K562 (cell line): Measurements from ENCODE around the gene PCED1B. TPM values are rescaled to one million over a fixed set of nuclear protein-coding genes. Genes with fewer than 3 reads are reported as not detected.

Experiments used
- ATAC-seq: fragments of 200-7000 bp; cut with Tn5 transposase; 3 replicates; pipeline ENCODE4 v1.9.1; 2020; ENCODE audit warnings: moderate library complexity
- BruUV-seq: library from RNA; stranded (reverse); fragments of 400-500 nt; replicated peaks from 2 replicates; lab custom pipeline; 2021; lab: Mats Ljungman, UMichigan
- CTCF ChIA-PET: fragments of 300-600 bp; formaldehyde crosslinking; extraction: SDS; loops from one replicate; lab custom pipeline; 2021; ENCODE audit warnings: low intra/inter-chr PET ratio; lab: Yijun Ruan, JAX
- POLR2A ChIA-PET: fragments of 300-600, 350-650 bp; sonication (Branson Sonifier 250); formaldehyde crosslinking; extraction: SDS; loops from one replicate; lab custom pipeline; 2021; ENCODE audit warnings: antibody characterized with exemption, inconsistent platforms; lab: Yijun Ruan, JAX
- DNase-seq, 4 experiments: peaks; one replicate each; pipeline versions ENCODE4 v3.0.0 to v3.0.0-alpha.2; 2011 to 2018; ENCODE audit warnings: low spot score in 3 of 4, mixed read lengths in 3 of 4; ENCODE audit errors: extremely low read depth in 1 of 4
- FAIRE-seq: peaks from 2 replicates; lab custom pipeline; 2011; peaks lifted over from hg19 to GRCh38; lab: Jason Lieb, UNC
- H2AFZ ChIP-seq: 2 replicates; pipeline ENCODE4 v1.6.0; 2011; ENCODE audit warnings: low read depth, low read length, control low read depth, inconsistent platforms
- H3K27ac ChIP-seq: fragments of 200-600 bp; 3 replicates; pipeline ENCODE4 v1.8.0; 2011; ENCODE audit warnings: low read depth, mild to moderate bottlenecking, control low read depth, inconsistent platforms, low read length, moderate library complexity, mixed read lengths; ENCODE audit errors: extremely low read depth
- H3K27me3 ChIP-seq, 2 experiments: fragments of 300-600 bp in 1 of 2; 2 replicates in 1 of 2; 3 replicates in 1 of 2; pipeline versions ENCODE4 v1.6.0 to v1.8.0; 2011; ENCODE audit warnings: inconsistent platforms in 2 of 2, low read length in 2 of 2, mild to moderate bottlenecking in 1 of 2, mixed read lengths in 1 of 2, moderate library complexity in 1 of 2; ENCODE audit not compliant: control insufficient read depth in 2 of 2, insufficient read depth in 2 of 2
- H3K36me3 ChIP-seq: fragments of 300-600 bp; 3 replicates; pipeline ENCODE4 v1.8.0; 2011; ENCODE audit warnings: mild to moderate bottlenecking, low read length, inconsistent platforms; ENCODE audit not compliant: control insufficient read depth, insufficient read depth
- H3K4me1 ChIP-seq, 2 experiments: fragments of 200-600 bp in 1 of 2; replicated peaks in 1 of 2; 2 replicates in 1 of 2; 3 replicates in 1 of 2; pipeline versions ENCODE4 v1.5.1 to v1.8.0; 2011; ENCODE audit warnings: inconsistent platforms in 2 of 2, low read length in 2 of 2, mild to moderate bottlenecking in 1 of 2, mixed read lengths in 1 of 2, moderate library complexity in 1 of 2; ENCODE audit not compliant: control insufficient read depth in 2 of 2, insufficient read depth in 2 of 2
- H3K4me2 ChIP-seq: 2 replicates; pipeline ENCODE4 v1.6.1; 2011; ENCODE audit warnings: low read length, control low read depth, inconsistent platforms, mixed read lengths; ENCODE audit not compliant: insufficient read depth
- H3K4me3 ChIP-seq: fragments of 200-600 bp; sonication (generic), shearing (Covaris generic); 2 replicates; pipeline ENCODE4 v1.5.1; 2016; ENCODE audit warnings: control low read depth, inconsistent platforms
- H3K79me2 ChIP-seq: fragments of 200-600 bp; 3 replicates; pipeline ENCODE4 v1.8.0; 2011; ENCODE audit warnings: low read length, inconsistent platforms; ENCODE audit not compliant: control insufficient read depth, insufficient read depth
- H3K9ac ChIP-seq, 2 experiments: 2 replicates each; pipeline versions ENCODE4 v1.6.0 to v1.6.1; 2011; ENCODE audit warnings: low read depth in 2 of 2, low read length in 2 of 2, control low read depth in 1 of 2, inconsistent platforms in 1 of 2, mild to moderate bottlenecking in 1 of 2, mixed read lengths in 1 of 2; ENCODE audit not compliant: insufficient read depth in 1 of 2
- H3K9me1 ChIP-seq: one replicate; pipeline ENCODE4 v1.6.0; 2011; ENCODE audit warnings: inconsistent platforms, mild to moderate bottlenecking, low read length, moderate library complexity; ENCODE audit not compliant: control insufficient read depth, insufficient read depth
- H3K9me3 ChIP-seq: replicated peaks from 2 replicates; pipeline ENCODE4 v1.5.1; 2011; ENCODE audit warnings: low read depth, low read length, inconsistent platforms; ENCODE audit not compliant: control insufficient read depth, insufficient read depth
- H4K20me1 ChIP-seq: replicated peaks from 2 replicates; pipeline ENCODE4 v1.6.1; 2011; ENCODE audit warnings: low read length, inconsistent platforms, mixed read lengths; ENCODE audit not compliant: control insufficient read depth, insufficient read depth
- ARID4B ChIP-seq: sonication (generic); formaldehyde crosslinking; IDR thresholded peaks from 2 replicates; pipeline ENCODE4 v1.8.0; 2022; ENCODE audit warnings: mild to moderate bottlenecking, missing genetic modification reagents
- CBFA2T3 ChIP-seq: fragments of 450-650 bp; IDR thresholded peaks from 2 replicates; pipeline ENCODE4 v1.6.1; 2017
- CEBPB ChIP-seq: fragments of 450-650 bp; IDR thresholded peaks from 2 replicates; pipeline ENCODE4 v1.6.1; 2016; ENCODE audit warnings: missing genetic modification characterization, missing compliant biosample characterization
- CTBP1 ChIP-seq: fragments of 450-650 bp; IDR thresholded peaks from 2 replicates; pipeline ENCODE4 v1.6.1; 2016; ENCODE audit warnings: borderline replicate concordance
- L3MBTL2 ChIP-seq: fragments of 450-650 bp; IDR thresholded peaks from 2 replicates; pipeline ENCODE4 v1.6.1; 2016; ENCODE audit warnings: mild to moderate bottlenecking, moderate library complexity
- MIER1 ChIP-seq: fragments of 450-650 bp; IDR thresholded peaks from 2 replicates; pipeline ENCODE4 v1.6.1; 2016; ENCODE audit warnings: antibody characterized with exemption, mild to moderate bottlenecking, low read depth
- MTA3 ChIP-seq: fragments of 450-650 bp; formaldehyde crosslinking; IDR thresholded peaks from 2 replicates; pipeline ENCODE4 v1.6.1; 2017; ENCODE audit warnings: mild to moderate bottlenecking, borderline replicate concordance
- NR3C1 ChIP-seq: sonication (generic); formaldehyde crosslinking; IDR thresholded peaks from 2 replicates; pipeline ENCODE4 v1.8.1; 2022; ENCODE audit warnings: missing genetic modification reagents
- PRDM10 ChIP-seq: fragments of 450-650 bp; IDR thresholded peaks from 2 replicates; pipeline ENCODE4 v1.6.1; 2018; ENCODE audit not compliant: partially characterized antibody
- RFX7 ChIP-seq: fragments of 250-450 bp; sonication (Bioruptor Pico); IDR thresholded peaks from 2 replicates; pipeline ENCODE4 v1.5.1; 2021; ENCODE audit warnings: mild to moderate bottlenecking
- SMAD2 ChIP-seq: fragments of 150-350 bp; IDR thresholded peaks from 2 replicates; pipeline ENCODE4 v1.6.1; 2014; ENCODE audit warnings: low read depth, mild to moderate bottlenecking, low read length
- SNIP1 ChIP-seq: fragments of 450-650 bp; IDR thresholded peaks from 2 replicates; pipeline ENCODE4 v1.7.1; 2017; ENCODE audit warnings: low read depth, mild to moderate bottlenecking
- WGBS: fragments of 100-300 bp; shearing (Covaris generic); methylation state at CpG from one replicate; pipeline ENCODE4 v1.1.6; 2016; ENCODE audit warnings: low coverage, mixed read lengths; ENCODE audit not compliant: insufficient coverage; ENCODE audit errors: missing lambda C conversion rate; 5-methylcytosine and 5-hydroxymethylcytosine counted together
- in situ Hi-C: fragments of 300-500 bp; cut with MboI; formaldehyde crosslinking; loops from 4 replicates; pipeline ENCODE4 v1.15.0; 2018; ENCODE audit warnings: inconsistent platforms, mixed read lengths
- intact Hi-C: fragments of 100-400 bp; cut with micrococcal nuclease; formaldehyde crosslinking; loops from 2 replicates; pipeline ENCODE4 v1.14.2; 2022
- polyA plus RNA-seq, 8 experiments: library from polyadenylated mRNA; depleted of rRNA in 4 of 8; stranded (reverse) in 5 of 8; unstranded in 3 of 8; fragments of >200 nt; fragmentation: Nextera tagmentation in 2 of 8; fragmentation: Illumina TruSeq in 1 of 8; extraction: Ambion mirVana in 2 of 8; extraction: Trizol in 1 of 8; gene quantifications; 2 replicates each; pipeline versions ENCODE4 v1.2.1 to v1.2.3, GENCODE V29; 2011 to 2014; ENCODE audit warnings: inconsistent platforms in 1 of 8, missing spikeins in 1 of 8
- total RNA-seq, 7 experiments: library from RNA; depleted of rRNA in 6 of 7; stranded (reverse); fragments of >200 nt in 6 of 7; fragmentation: Illumina TruSeq in 2 of 7; extraction: Trizol in 2 of 7; gene quantifications; 2 replicates each; pipeline versions ENCODE4 v1.2.1 to v1.2.3, GENCODE V29; 2011 to 2021; ENCODE audit warnings: low replicate concordance in 1 of 7

PCED1B gene
- total and polyA plus RNA-seq, 9 of the 15 experiments (the other 6 are each of a cell fraction or from before 2014, with no cell fraction given), result 1.2 to 9.3 (median 2.5) TPM

DNA sequence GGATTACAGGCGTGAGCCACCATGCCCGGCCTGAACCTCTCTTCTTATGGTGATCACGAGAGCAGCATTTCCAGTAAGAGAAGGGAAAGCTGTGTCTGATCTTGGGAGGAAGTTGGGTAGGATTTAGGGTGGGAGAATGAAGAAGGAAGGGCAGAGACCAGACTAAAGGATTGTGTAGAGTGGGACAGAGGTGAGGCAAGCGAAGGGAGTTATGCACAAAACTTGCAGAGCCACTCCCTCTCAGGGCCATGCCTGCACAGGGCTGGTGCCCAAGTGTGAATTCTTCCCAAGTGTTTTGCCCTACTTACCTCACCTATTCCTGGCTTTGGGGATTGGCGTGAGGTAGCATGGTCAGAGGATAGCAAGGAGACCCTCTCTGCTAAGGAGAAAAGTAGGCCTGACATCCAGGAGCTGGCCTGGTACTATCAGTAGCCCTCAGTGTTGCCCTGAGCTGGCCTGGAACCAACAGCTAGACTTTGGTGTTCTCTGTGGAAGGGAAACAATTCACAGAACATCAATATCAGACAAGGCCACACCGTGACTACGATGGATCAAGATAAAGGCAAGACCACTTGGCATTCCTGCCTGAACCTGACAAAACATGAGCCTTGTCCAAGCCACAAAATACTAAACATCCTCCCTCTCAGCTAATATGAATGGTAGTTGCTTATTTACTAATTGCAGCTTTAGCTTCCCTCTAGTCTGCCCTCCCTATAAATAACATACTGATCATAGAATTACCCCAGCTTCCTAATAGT lies 201.3 kb downstream of the PCED1B start:
- CTCF ChIA-PET, result no interaction called here
- BruUV-seq, result no TSS peak

More for the DNA sequence above, 201.3 kb downstream of the PCED1B start:
- Histone ChIP-seq H3K9me1 (no peaks in the 10 kb centered on the region), H2AFZ (peak overlapping the region; percentile 88), H3K36me3 (no peaks in the 10 kb centered on the region), H3K27ac (peak overlapping the region; percentile 31; the same call in 2 of the 3 replicates), H3K79me2 (no peaks in the 10 kb centered on the region), H3K27me3 (no peaks in the 10 kb centered on the region), H4K20me1 (no peaks in the 10 kb centered on the region), H3K9me3 (no peaks in the 10 kb centered on the region), H3K4me1 (peaks cover 21 to 52% of the 10 kb centered on the region in 2 experiments), H3K4me2 (peak overlapping the region; percentile 3; the same call in 1 of the 2 replicates), H3K9ac (peak overlapping the region in 1 of 2 experiments; percentile 7; a peak in 2 of 4 replicates), H3K4me3 (no peak overlapping the region)
- DNase-seq, result no peak
- peak; percentile 23 for FAIRE-seq
- ATAC-seq, result no peak
- in situ Hi-C loops (no loop called here), intact Hi-C loops (no loop called here)
- TF ChIP-seq PRDM10 (no peak), CBFA2T3 (0 out of 2 replicates have a peak, but pooled peaks have one; percentile 21), NR3C1 (CRISPR knock-in tag) (no peak), CEBPB (no peak), RFX7 (CRISPR knock-in tag) (no peak), ARID4B (CRISPR knock-in tag) (no peak), MIER1 (no peak), L3MBTL2 (no peak), MTA3 (0 out of 2 replicates have a peak, but pooled peaks have one; percentile 37), CTBP1 (peak; percentile 31; the same call in 1 of the 2 replicates), SNIP1 (no peak), SMAD2 (no peak)
- POLR2A ChIA-PET, result interaction anchor here (0.7 to 1.7 kb wide), 2 partner anchors 8 to 1446 kb away, joined by 3 to 11 read pairs; no protein-coding TSS in a partner anchor
- WGBS, result 49% methylated on average over 7 of the region's 7 CpGs
